ENCODE measurements around the gene PPP1R3G. TPM values are rescaled to one million over a fixed set of nuclear protein-coding genes. Genes with fewer than 3 reads are reported as not detected.
A peak's percentile ranks its signal among the peaks of the same experiment; 100 is the strongest.
"Not testable (repeated sequence)": the region's sequence is repeated elsewhere in the genome, so short reads cannot be mapped to it uniquely, and the experiment has no call there.

PPP1R3G gene
- total RNA-seq, 1 donor from 2014 or later = 7.7 TPM

DNA sequence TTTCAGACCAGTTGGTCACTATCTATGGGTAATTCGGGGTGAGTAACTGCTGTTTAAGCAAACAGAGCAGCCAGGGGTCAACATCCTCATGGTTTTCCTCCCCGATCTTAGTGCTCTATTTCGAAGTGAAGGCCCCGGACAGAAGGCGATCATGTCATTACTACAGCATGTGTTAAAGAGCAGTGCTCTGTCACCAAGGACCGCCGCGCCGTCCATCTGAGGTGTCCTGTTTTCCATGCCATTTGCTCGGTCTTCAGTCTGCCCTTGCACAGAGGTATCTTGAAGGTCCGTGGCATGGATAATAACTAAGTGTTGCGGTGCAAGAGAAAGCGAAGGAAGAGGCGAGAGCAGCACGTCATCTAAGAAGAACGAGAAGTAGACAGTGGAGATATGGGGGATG, 25.1 kb downstream of the PPP1R3G start:
- intact Hi-C loops (cut with DNase I) = no loop called here
- DNase-seq (ENCODE audit: low spot score) = peak; percentile 65

DNA sequence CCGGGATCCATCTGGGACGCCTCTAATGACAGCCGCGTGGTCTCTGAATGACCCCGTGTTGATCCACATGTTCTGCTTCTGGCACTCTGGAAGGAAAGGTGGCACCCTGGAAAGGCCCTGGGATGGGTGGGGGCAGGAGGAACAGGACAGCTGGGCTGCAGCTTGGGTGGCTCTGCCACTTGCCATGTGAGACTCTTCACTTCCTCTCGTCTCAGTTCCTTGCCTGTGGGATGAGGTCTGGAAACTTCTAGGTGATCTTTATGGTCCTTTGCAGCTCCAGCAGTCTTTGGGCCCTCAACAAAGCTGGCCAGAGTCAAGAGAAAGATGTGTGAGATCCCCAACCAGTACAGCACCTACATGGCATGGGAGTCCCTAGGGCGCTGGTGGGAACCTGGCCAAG, 26.5 kb downstream of the PPP1R3G start:
- DNase-seq (ENCODE audit: low spot score) = peak; percentile 74
- intact Hi-C loops (cut with DNase I) = no loop called here

DNA sequence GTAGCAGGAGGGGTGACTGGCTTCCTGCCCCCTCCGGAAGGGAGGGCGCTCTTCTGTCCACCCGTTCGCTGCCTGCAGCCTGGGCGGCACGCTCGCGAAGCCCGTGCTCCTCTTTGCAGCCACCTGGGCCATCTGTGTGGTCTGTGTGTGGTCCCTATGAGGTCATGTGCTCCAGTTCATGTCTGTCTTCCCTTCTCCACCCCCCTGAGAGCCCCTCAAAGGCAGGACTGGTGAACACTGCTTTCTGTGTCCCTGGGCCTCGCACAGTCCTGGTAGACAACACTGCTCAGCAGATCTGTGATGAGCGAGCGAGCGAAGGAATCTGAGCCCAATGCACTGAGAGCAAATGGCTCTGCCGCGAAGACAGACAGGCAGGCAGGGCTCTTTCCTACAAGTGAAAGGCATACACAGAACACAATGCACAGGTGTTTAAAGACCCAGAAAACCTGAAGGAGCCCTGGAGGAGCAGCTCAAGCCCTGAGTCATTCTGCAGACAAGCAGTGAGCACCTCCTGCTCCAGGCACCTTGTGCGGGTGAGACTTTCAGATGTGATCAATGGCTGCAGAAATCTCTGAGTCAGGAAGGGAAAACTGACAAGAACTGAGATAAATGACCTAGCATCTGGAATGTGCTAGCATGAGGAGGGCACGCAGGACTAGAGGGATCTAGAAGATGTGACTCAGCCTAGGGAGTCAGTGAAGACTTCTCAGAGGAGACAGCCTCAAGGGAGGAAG, 27.1 kb downstream of the PPP1R3G start:
- intact Hi-C loops (cut with DNase I) = no loop called here
- DNase-seq (ENCODE audit: low spot score) = peak; percentile 55

DNA sequence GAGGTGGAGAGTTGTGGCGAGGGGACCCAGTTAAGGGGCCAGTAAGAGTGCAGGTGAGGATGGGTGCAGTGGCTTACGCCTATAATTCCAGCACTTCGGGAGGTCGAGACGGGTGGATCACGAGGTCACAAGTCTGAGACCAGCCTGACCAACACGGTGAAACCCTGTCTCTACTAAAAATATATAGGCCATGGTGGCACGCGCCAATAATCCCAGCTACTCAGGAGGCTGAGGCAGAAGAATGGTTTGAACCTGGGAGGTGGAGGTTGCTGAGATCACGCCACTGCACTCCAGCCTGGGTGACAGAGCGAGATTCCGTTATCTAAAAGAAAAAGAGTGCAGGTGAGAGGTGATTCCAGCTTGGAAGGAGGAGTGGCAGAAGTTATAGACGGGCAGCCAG, 28.0 kb downstream of the PPP1R3G start:
- no peak for DNase-seq (ENCODE audit: low spot score)
- intact Hi-C loops (cut with DNase I) = no loop called here

DNA sequence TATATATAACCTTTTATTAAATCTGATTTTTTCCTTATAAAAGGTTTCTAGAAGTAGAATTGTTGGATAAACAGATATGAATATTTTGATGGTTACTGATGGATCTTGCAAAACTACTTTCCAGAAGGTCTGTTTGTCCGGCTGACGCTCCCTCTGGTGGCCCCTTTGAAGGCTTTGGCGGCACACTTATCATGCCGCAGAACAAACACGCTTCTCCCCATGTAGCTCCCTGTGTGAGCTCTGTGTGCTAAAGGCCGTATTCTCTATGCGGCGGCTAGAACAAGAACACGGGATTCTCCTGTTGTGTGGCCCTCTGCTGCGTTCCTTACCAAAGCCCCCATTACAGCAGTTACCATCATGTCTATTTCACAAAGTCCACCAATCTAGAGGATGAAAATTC, 30.0 kb downstream of the PPP1R3G start:
- intact Hi-C loops (cut with DNase I) = loop anchor here (2.0 to 5.0 kb wide), 2 partner anchors 32 to 58 kb away; no protein-coding TSS in a partner anchor
- no peak for DNase-seq (ENCODE audit: low spot score)

DNA sequence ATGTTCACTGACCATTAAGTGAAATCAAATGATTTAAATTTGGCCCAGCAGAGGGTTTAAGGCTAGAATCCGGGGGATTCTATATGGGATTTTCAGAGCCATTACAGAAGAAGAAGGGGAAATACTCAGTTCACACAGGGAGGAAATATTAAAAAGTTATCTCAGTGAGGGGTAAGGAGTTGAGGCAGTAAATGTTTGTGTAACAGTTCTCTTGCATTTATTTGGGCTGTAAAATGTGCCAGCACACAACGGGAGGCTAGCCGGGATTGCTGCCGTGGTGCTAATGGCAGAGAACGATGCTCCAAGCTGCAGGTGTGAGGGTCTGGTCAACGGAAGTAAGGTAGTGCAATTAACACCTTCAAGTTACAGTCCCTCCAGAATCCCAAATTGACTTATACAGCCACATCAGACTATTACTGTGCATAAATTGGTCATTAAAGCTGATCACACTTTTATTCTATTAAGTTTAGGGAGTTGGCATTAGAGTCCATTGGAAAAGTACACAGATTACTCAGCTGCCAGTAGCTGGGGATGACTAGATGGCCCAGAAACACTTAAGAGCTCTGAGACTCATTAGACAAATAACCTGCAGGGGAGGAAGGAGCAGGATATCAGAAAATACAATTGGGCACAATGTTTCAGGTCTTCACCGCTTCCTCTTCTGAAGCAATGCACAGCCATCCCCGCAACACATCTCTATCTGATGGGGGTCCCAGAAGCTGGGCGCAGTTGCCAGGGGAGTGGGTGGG, 31.3 kb downstream of the PPP1R3G start:
- no peak for DNase-seq (ENCODE audit: low spot score)
- intact Hi-C loops (cut with DNase I) = loop anchor here (5.0 kb wide), 1 partner anchor 59 kb away; no protein-coding TSS in a partner anchor

DNA sequence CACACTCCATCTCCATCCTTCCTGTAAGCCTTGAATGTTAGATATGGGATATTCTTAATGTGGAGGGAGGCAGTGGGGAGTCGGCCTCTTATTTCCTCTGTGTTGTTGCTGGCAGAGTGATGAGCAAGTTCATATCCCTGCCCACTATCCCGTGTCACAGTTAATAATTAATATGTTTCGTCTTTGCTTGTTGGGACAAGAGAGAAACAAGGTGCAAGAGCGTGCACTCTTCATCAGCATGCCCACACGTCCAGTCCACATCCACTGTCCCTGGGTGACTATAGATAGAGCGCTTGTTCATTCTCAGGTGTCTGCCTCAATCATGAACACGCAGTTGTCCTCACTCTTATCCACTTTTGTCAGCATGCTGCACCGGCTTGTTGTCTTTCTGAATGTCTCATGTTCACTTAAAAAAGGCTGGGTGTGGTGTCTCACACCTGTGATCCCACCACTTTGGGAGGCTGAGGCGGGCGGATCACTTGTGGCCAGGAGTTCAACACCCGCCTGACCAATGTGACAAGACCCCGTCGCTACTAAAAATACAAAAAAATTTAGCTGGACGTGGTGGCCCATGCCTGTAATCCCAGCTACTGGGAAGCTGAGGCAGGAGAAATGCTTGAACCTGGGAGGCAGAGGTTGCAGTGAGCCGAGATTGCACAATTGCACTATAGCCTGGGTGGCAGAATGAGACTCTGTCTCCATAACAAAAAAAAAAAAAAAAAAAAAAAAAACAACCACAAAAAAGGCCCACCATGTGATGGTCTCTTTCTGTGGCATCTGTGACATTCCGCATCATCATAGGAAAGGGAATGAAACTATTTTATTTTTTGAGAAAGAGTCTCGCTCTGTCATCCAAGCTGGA, 34.2 kb downstream of the PPP1R3G start:
- intact Hi-C loops (cut with DNase I) = loop anchor here (5.0 kb wide), 1 partner anchor 62 kb away; no protein-coding TSS in a partner anchor
- no peak for DNase-seq (ENCODE audit: low spot score)

DNA sequence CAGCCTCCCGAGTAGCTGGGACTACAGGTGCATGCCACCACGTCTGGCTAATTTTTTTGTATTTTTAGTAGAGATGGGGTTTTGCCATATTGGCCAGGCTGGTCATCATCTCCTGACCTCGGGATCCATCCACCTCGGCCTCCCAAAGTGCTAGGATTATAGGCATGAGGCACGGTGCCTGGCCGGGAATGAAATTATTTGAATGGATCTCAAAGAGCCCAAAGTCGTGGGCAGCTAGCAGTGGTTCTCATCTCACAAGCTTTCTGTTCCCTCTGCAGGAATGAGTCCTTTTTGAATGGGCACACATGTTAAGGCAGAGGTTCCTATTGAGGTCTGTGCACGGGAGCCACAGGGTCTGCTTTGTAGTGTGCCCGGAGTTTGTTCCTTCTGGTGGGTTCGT, 34.9 kb downstream of the PPP1R3G start:
- DNase-seq (ENCODE audit: low spot score) = no peak
- intact Hi-C loops (cut with DNase I) = no loop called here

DNA sequence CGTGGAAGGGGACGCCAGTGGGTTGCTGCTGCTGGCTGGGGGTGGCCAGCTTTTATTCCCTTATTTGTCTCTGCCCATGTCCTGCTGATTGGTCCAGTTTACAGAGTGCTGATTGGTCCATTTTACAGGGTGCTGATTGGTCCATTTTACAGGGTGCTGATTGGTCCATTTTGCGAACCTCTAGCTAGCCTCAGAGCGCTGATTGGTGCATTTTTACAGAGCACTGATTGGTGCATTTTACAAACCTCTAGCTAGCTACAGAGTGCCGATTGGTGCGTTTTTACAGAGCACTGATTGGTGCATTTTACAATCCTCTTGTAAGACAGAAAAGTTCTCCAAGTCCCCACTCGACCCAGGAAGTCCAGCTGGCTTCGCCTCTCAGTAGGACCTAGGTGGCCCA, 35.4 kb downstream of the PPP1R3G start:
- intact Hi-C loops (cut with DNase I); DNase-seq (ENCODE audit: low spot score): not testable (repeated sequence)

DNA sequence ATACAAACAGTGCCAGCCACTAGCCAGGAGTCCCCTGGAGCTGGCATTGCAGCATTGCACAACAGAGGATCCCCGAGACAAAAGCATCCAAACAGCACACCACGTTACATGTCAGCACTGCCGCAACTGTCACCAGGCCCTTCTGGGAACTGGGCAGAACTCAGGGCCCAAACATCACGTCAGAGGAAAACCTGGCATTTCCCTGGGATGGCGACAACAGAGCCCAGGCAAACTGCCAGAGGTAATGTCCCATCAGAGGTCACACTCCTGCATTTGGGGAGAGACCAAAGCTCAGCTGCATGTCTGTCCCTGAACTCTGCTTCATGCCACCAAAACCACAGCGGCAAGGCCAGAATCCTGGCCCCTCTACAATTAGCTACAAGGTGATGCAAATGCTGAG, 36.3 kb downstream of the PPP1R3G start:
- intact Hi-C loops (cut with DNase I) = no loop called here
- DNase-seq (ENCODE audit: low spot score) = no peak

DNA sequence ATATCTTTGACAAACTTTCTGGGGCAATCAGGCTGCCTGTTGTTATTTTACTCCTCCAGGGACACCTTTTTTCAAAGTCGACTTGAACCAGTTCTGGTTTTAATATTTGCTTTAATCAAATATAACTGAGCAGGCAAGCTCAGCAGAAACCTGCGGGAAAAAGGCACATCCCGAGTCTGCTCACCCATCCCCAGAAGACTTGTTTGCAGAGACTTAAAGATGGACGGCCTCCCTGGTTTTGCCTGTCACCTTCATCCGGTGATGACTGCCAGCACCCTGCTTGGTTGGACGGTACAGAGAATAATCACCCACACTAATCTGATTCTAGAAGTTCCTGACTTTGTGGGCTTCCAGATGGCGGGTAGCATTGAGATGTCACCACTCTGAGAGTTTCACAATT, 36.8 kb downstream of the PPP1R3G start:
- intact Hi-C loops (cut with DNase I) = no loop called here

DNA sequence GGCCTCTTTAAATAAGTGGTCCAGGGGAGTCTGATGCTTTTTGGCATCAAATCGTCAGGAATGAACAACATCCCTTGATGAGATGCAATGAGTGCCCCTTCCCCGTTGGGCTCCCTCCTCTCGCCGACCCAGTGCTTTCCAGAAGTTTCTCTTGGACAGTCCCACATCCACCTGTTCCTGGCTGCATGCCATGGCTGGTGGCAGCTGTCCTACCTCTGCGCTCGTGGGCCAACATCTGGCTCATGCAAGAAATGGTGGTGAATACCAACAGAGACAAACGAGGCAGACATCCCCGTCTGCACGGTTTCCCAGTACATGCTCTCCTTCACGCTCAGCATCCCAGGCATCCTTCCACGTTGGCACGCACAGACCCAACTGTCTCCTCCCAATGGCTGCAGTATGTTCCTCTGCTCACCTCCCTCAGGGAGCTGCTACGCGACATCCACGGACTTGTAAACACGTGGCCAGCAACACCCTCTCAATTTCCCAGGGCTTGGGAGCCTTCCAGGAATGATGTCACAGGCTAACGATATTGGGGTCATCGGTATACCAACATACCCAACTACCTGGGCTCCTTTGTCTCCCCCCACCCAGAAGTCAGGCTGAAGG, 37.5 kb downstream of the PPP1R3G start:
- no peak for DNase-seq (ENCODE audit: low spot score)
- intact Hi-C loops (cut with DNase I) = no loop called here

More for the DNA sequence above, 36.8 kb downstream of the PPP1R3G start:
- no peak for DNase-seq (ENCODE audit: low spot score)

DNA sequence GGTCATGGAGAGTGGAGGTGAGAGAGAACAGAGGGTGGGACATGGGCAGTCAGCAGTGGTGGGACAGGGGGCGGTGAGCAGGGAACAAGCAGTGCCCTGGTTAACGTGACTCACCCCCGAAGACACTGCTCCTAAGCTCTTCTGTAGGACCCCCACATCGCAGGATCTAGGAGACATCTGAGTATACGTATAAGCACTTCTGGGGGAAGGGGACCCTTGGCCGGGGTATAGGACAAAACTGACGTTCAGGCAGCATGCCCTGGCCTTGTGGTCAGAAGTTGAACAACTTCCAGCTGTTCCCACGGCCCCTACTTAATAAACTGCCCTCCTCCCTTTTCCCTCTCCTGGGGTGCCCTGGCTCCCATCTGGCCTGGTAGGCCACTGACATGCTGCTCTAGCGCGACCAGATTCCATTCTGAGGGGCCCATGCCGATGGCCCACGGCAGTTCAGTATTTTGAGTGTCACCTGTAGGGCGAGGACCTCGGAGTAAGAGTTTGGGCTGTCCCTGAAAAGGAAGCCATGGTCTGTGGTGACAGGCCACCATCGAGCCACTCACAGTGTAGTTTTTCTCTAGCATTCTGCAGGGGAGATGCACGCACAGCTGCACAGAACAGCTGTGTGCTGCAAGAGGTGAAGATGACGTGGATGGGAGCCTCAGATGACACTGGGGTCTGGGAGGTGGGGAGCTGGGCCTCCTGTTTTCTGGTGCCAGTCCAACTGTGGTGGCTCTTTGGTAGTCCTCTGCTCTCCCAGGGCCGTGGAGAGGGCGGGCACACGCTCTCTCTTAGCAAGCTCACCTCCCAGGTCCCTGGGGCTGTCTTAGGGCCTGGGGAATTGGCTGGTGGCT, 38.4 kb downstream of the PPP1R3G start:
- no peak for DNase-seq (ENCODE audit: low spot score)
- intact Hi-C loops (cut with DNase I) = no loop called here

DNA sequence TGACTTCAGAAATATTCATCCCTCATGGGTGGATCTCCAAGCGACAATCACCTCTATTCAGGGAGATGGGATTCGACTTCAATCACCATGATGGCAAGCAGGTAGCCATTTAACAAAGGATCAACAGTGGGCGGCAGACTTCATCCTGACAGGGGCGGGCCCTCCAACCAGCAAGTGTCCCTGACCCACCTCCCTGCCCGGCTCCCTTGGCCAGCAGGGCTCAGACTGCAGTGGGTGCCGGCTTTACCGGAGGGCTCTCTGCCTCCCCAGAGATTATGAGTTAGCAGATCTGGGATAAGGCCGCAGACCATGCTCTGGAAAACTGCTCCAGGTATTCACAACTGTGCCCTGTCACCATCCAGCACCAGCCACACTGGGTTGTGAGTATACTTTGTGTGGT, 39.4 kb downstream of the PPP1R3G start:
- intact Hi-C loops (cut with DNase I) = no loop called here

DNA sequence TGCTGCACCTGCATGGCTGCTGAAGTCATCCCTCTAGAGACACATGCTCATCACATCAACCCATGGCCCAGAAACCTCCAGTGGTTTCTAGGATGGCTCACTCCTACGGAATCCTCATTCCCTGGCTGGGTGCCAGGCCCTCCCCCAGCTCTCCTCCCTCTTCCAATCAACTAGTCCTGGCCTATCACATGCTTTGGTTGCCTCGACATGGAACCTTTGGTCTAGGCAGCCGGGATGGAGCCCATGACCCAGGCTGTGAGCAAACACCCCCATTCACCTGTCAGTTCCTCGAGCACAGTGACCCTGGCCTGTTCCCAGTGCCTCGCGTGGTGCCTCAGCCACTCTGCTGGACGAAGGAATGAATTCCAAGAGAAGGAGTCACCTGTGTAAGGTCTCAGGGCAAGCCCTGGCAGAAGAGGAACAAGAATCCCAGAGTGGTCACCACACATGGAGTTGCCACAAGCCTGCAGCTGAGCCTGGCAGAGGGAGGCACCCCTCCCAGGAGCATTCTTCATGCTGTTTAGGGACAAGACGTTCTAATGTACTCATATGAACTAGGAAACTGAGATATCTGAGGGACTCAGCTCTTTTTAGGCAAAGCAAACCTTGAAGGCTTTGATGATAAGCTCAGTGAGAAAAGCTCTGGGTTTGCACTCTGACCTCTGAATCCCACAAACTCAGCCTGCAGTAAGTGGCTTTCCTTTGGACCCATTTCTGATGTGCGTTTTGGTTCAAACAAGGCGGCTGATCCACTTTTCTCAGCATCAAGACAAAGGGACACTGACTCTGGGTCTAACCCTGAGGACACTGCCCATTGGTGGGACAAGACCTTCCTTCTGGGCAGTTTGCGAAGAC, 40.2 kb downstream of the PPP1R3G start:
- no peak for DNase-seq (ENCODE audit: low spot score)
- intact Hi-C loops (cut with DNase I) = no loop called here

More for the DNA sequence above, 39.4 kb downstream of the PPP1R3G start:
- DNase-seq (ENCODE audit: low spot score) = no peak

DNA sequence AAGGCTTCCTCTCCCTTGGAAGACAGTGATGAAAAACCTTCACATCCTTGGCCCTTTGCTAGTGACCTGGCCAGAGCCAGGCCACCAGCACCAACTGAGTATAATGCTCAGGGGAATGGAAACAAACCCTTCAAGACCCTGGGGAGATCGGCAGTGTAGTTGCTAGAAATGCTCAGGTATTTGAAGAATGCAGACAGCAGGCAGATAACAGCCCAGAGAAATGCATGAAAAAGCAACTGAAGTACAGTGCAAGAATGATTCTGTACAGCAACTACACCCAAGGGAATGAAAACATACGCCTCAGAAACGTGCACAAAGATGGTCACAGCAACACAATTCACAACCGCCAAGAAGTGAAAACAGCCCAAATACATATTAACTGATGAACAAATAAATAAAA, 41.1 kb downstream of the PPP1R3G start:
- intact Hi-C loops (cut with DNase I) = no loop called here
- DNase-seq (ENCODE audit: low spot score) = no peak

DNA sequence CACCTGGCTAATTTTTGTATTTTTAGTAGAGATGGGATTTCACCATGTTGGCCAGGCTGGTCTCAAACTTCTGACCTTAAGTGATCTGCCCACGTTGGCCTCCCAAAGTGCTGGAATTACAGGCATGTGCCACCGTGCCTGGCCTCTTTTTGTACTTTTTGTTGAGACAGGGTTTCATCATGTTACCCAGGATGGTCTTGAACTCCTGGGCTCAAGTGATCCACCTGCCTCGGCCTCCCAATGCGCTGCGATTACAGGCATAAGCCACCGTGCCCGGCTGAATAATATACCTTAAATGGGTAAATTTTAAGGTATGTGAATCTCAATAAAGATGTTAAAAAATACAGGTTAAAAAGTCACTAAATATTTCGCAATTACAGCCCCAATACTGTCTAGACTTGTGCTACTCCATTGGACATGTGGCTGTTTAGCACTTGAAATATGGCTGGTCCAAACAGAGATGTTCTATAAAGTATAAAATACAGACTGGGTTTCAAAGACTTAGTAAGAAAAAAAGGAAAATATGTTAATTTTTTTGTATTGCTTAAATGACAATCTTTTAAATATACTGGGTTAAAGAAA, 42.1 kb downstream of the PPP1R3G start:
- no peak for DNase-seq (ENCODE audit: low spot score)
- intact Hi-C loops (cut with DNase I) = no loop called here

DNA sequence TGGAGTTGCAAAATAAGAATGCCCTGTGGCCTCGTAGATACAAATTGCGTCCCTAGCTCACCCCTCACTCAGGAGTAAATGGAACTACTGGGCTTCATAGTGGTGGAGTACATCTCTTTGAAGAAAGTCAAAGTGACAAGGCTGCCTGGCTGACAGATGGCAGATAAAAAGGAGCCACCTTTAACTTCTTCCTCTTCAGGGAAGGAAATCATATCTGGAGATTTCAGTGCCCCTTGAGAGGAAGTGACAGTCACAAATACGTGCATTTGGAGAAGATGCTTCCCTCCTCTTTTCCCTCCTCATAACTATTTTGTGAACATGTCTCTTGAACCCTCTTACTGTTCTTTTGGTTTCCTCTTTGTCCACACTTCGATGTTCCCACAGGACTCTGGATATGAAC, 43.2 kb downstream of the PPP1R3G start:
- intact Hi-C loops (cut with DNase I) = no loop called here
- DNase-seq (ENCODE audit: low spot score) = no peak
